ENCODE measurements around the gene SPINK9. TPM values are rescaled to one million over a fixed set of nuclear protein-coding genes. Genes with fewer than 3 reads are reported as not detected.

The SPINK9 gene
- total and polyA plus RNA-seq, 2 donors = 0.33 to 13.5 TPM

GRCh38 chr5:148379340-148379739 is 44.0 kb downstream of the SPINK9 start:
- Histone ChIP-seq H3K27ac (ENCODE audit: low read depth in 1 of 2, low read length in 1 of 2) (no peak overlapping the region), H3K4me3 (ENCODE audit: low read length in 2 of 2) (no peak overlapping the region), H3K36me3 (ENCODE audit: control insufficient read depth in 2 of 2, insufficient read depth in 2 of 2, low read length in 1 of 2) (no peaks in the 10 kb centered on the region), H3K27me3 (ENCODE audit: control insufficient read depth in 2 of 2, insufficient read depth in 1 of 2, low read length in 1 of 2) (no peaks in the 10 kb centered on the region), H3K9me3 (ENCODE audit: control insufficient read depth in 2 of 2, insufficient read depth in 1 of 2, low read length in 1 of 2) (no peaks in the 10 kb centered on the region), H3K4me1 (ENCODE audit: control insufficient read depth in 2 of 2, insufficient read depth in 2 of 2, low read length in 2 of 2) (peaks cover under 1 to 2% of the 10 kb centered on the region in 2 donors)
- DNase-seq (ENCODE audit: low read depth in 6 of 9, low spot score in 9 of 9) = no peak

- Histone ChIP-seq H3K4me1 (ENCODE audit: control insufficient read depth in 2 of 2, insufficient read depth in 2 of 2, low read length in 2 of 2) (peaks cover 13 to 17% of the 10 kb centered on the region in 2 donors), H3K27me3 (ENCODE audit: control insufficient read depth in 2 of 2, insufficient read depth in 1 of 2, low read length in 1 of 2) (no peaks in the 10 kb centered on the region), H3K27ac (ENCODE audit: low read depth in 1 of 2, low read length in 1 of 2) (no peak overlapping the region), H3K9me3 (ENCODE audit: control insufficient read depth in 2 of 2, insufficient read depth in 1 of 2, low read length in 1 of 2) (no peaks in the 10 kb centered on the region), H3K4me3 (ENCODE audit: low read length in 2 of 2) (no peak overlapping the region), H3K36me3 (ENCODE audit: control insufficient read depth in 2 of 2, insufficient read depth in 2 of 2, low read length in 1 of 2) (no peaks in the 10 kb centered on the region)
- 98% methylated on average over 3 of the region's 3 CpGs for WGBS
- DNase-seq (ENCODE audit: low read depth in 6 of 9, low spot score in 9 of 9) = no peak
These were observed 46.5 kb downstream of the SPINK9 start for GRCh38 chr5:148381906-148382305.

GRCh38 chr5:148382961-148383360 is 47.6 kb downstream of the SPINK9 start:
- DNase-seq (ENCODE audit: low read depth in 6 of 9, low spot score in 9 of 9) = no peak
- Histone ChIP-seq H3K4me1 (ENCODE audit: control insufficient read depth in 2 of 2, insufficient read depth in 2 of 2, low read length in 2 of 2) (peaks cover 13 to 17% of the 10 kb centered on the region in 2 donors), H3K27me3 (ENCODE audit: control insufficient read depth in 2 of 2, insufficient read depth in 1 of 2, low read length in 1 of 2) (no peaks in the 10 kb centered on the region), H3K4me3 (ENCODE audit: low read length in 2 of 2) (peak overlapping the region; percentile 87 to 93), H3K36me3 (ENCODE audit: control insufficient read depth in 2 of 2, insufficient read depth in 2 of 2, low read length in 1 of 2) (peaks cover 0 to under 1% of the 10 kb centered on the region in 2 donors), H3K9me3 (ENCODE audit: control insufficient read depth in 2 of 2, insufficient read depth in 1 of 2, low read length in 1 of 2) (no peaks in the 10 kb centered on the region), H3K27ac (ENCODE audit: low read depth in 1 of 2, low read length in 1 of 2) (no peak overlapping the region)
- 90% methylated on average over 4 of the region's 4 CpGs for WGBS

GRCh38 chr5:148383564-148384379 is 48.4 kb downstream of the SPINK9 start, which contains the start of gene FBXO38:
Gene FBXO38 (plus strand): TSS chr5:148383958. CDS start chr5:148394777, 10,819 bp downstream.
- Histone ChIP-seq H3K4me1 (ENCODE audit: control insufficient read depth in 2 of 2, insufficient read depth in 2 of 2, low read length in 2 of 2) (peaks cover 13 to 17% of the 10 kb centered on the region in 2 donors), H3K27me3 (ENCODE audit: control insufficient read depth in 2 of 2, insufficient read depth in 1 of 2, low read length in 1 of 2) (no peaks in the 10 kb centered on the region), H3K36me3 (ENCODE audit: control insufficient read depth in 2 of 2, insufficient read depth in 2 of 2, low read length in 1 of 2) (peaks cover 0 to 6% of the 10 kb centered on the region in 2 donors), H3K27ac (ENCODE audit: low read depth in 1 of 2, low read length in 1 of 2) (peak within 1 kb of the TSS; percentile 95 to 98), H3K9me3 (ENCODE audit: control insufficient read depth in 2 of 2, insufficient read depth in 1 of 2, low read length in 1 of 2) (no peaks in the 10 kb centered on the region), H3K4me3 (ENCODE audit: low read length in 2 of 2) (peak within 1 kb of the TSS; percentile 87 to 93)
- WGBS = under 1% methylated on average over 45 of the region's 45 CpGs
- DNase-seq (ENCODE audit: low read depth in 6 of 9, low spot score in 9 of 9) = peak; percentile 96 to 100 (median 99)

DNA sequence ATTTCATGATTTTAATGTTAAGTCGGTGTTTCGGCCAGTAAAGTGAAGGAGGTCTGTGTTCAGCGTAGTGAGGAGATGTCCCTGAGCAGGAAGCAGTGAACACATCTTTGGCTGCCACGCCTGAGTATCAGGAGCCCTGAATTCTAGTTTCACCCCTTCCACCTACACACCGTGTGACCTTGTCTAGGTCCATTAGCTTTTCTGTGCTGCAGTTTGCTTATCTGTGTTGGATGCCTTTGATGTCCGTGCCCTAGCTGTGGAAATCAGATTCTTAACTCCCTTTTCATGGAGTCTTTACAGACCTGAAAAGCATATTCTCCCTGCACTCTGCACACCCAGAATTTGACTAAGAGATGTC is 49.0 kb downstream of the SPINK9 start:
- peaks cover 13 to 17% of the 10 kb centered on the region in 2 donors for H3K4me1 ChIP-seq (ENCODE audit: control insufficient read depth in 2 of 2, insufficient read depth in 2 of 2, low read length in 2 of 2)

GRCh38 chr5:148385094-148385493 is 49.7 kb downstream of the SPINK9 start:
- Histone ChIP-seq H3K36me3 (ENCODE audit: control insufficient read depth in 2 of 2, insufficient read depth in 2 of 2, low read length in 1 of 2) (peaks cover 0 to 6% of the 10 kb centered on the region in 2 donors), H3K4me3 (ENCODE audit: low read length in 2 of 2) (no peak overlapping the region), H3K9me3 (ENCODE audit: control insufficient read depth in 2 of 2, insufficient read depth in 1 of 2, low read length in 1 of 2) (no peaks in the 10 kb centered on the region), H3K27me3 (ENCODE audit: control insufficient read depth in 2 of 2, insufficient read depth in 1 of 2, low read length in 1 of 2) (no peaks in the 10 kb centered on the region), H3K4me1 (ENCODE audit: control insufficient read depth in 2 of 2, insufficient read depth in 2 of 2, low read length in 2 of 2) (peaks cover 13 to 17% of the 10 kb centered on the region in 2 donors), H3K27ac (ENCODE audit: low read depth in 1 of 2, low read length in 1 of 2) (no peak overlapping the region)
- no peak for DNase-seq (ENCODE audit: low read depth in 6 of 9, low spot score in 9 of 9)
- 99% methylated on average over 1 of the region's 1 CpG for WGBS

More for the DNA sequence above, 49.0 kb downstream of the SPINK9 start:
- peak in 3 of 9 donors; percentile 8 to 42 (median 31) for DNase-seq (ENCODE audit: low read depth in 6 of 9, low spot score in 9 of 9)
- Histone ChIP-seq H3K9me3 (ENCODE audit: control insufficient read depth in 2 of 2, insufficient read depth in 1 of 2, low read length in 1 of 2) (no peaks in the 10 kb centered on the region), H3K27ac (ENCODE audit: low read depth in 1 of 2, low read length in 1 of 2) (peak overlapping the region; percentile 95 to 98), H3K27me3 (ENCODE audit: control insufficient read depth in 2 of 2, insufficient read depth in 1 of 2, low read length in 1 of 2) (no peaks in the 10 kb centered on the region), H3K4me3 (ENCODE audit: low read length in 2 of 2) (peak overlapping the region; percentile 87 to 93), H3K36me3 (ENCODE audit: control insufficient read depth in 2 of 2, insufficient read depth in 2 of 2, low read length in 1 of 2) (peaks cover 0 to 6% of the 10 kb centered on the region in 2 donors)
- 7% methylated on average over 6 of the region's 6 CpGs for WGBS

- no peaks in the 10 kb centered on the region for H3K27me3 ChIP-seq (ENCODE audit: control insufficient read depth in 2 of 2, insufficient read depth in 1 of 2, low read length in 1 of 2)
- H3K36me3 ChIP-seq (ENCODE audit: control insufficient read depth in 2 of 2, insufficient read depth in 2 of 2, low read length in 1 of 2) = peaks cover 0 to 6% of the 10 kb centered on the region in 2 donors
- 98% methylated on average over 1 of the region's 1 CpG for WGBS
- peaks cover 13 to 17% of the 10 kb centered on the region in 2 donors for H3K4me1 ChIP-seq (ENCODE audit: control insufficient read depth in 2 of 2, insufficient read depth in 2 of 2, low read length in 2 of 2)
- H3K27ac ChIP-seq (ENCODE audit: low read depth in 1 of 2, low read length in 1 of 2) = no peak overlapping the region
- no peak overlapping the region for H3K4me3 ChIP-seq (ENCODE audit: low read length in 2 of 2)
- DNase-seq (ENCODE audit: low read depth in 6 of 9, low spot score in 9 of 9) = no peak
- H3K9me3 ChIP-seq (ENCODE audit: control insufficient read depth in 2 of 2, insufficient read depth in 1 of 2, low read length in 1 of 2) = no peaks in the 10 kb centered on the region
These were observed 50.7 kb downstream of the SPINK9 start for GRCh38 chr5:148386041-148386440.

- Histone ChIP-seq H3K27me3 (ENCODE audit: control insufficient read depth in 2 of 2, insufficient read depth in 1 of 2, low read length in 1 of 2) (no peaks in the 10 kb centered on the region), H3K27ac (ENCODE audit: low read depth in 1 of 2, low read length in 1 of 2) (no peak overlapping the region), H3K4me1 (ENCODE audit: control insufficient read depth in 2 of 2, insufficient read depth in 2 of 2, low read length in 2 of 2) (peaks cover 13 to 17% of the 10 kb centered on the region in 2 donors), H3K4me3 (ENCODE audit: low read length in 2 of 2) (no peak overlapping the region), H3K9me3 (ENCODE audit: control insufficient read depth in 2 of 2, insufficient read depth in 1 of 2, low read length in 1 of 2) (no peaks in the 10 kb centered on the region), H3K36me3 (ENCODE audit: control insufficient read depth in 2 of 2, insufficient read depth in 2 of 2, low read length in 1 of 2) (peaks cover 0 to 6% of the 10 kb centered on the region in 2 donors)
- DNase-seq (ENCODE audit: low read depth in 6 of 9, low spot score in 9 of 9) = no peak
- WGBS = 86% methylated on average over 3 of the region's 3 CpGs
These were observed 52.0 kb downstream of the SPINK9 start for GRCh38 chr5:148387325-148387724.

DNA sequence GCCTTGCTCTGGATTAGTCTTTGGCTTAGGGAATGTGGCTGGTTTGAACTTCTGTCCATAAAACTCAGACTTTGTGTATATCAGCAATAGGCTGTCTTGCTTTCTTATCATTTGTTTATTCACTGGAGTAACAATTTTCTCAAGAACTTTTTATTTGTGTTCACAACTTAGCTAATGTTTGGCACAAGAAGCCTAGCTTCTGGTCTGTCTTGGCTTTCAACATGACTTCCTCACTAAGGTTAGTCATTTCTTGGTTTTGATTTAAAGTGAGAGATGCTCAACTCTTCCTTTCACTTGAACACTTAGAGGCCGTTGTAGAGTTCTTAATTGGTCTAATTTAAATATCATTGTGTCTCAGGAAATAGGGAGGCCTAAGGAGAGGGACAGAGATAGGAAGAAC is 53.3 kb downstream of the SPINK9 start:
- H3K4me1 ChIP-seq (ENCODE audit: control insufficient read depth in 2 of 2, insufficient read depth in 2 of 2, low read length in 2 of 2) = peaks cover 13 to 17% of the 10 kb centered on the region in 2 donors
- no peak overlapping the region for H3K27ac ChIP-seq (ENCODE audit: low read depth in 1 of 2, low read length in 1 of 2)
- no peak for DNase-seq (ENCODE audit: low read depth in 6 of 9, low spot score in 9 of 9)
- H3K4me3 ChIP-seq (ENCODE audit: low read length in 2 of 2) = no peak overlapping the region
- no peaks in the 10 kb centered on the region for H3K9me3 ChIP-seq (ENCODE audit: control insufficient read depth in 2 of 2, insufficient read depth in 1 of 2, low read length in 1 of 2)
- peaks cover 0 to 6% of the 10 kb centered on the region in 2 donors for H3K36me3 ChIP-seq (ENCODE audit: control insufficient read depth in 2 of 2, insufficient read depth in 2 of 2, low read length in 1 of 2)
- no peaks in the 10 kb centered on the region for H3K27me3 ChIP-seq (ENCODE audit: control insufficient read depth in 2 of 2, insufficient read depth in 1 of 2, low read length in 1 of 2)
- 48% methylated on average over 1 of the region's 1 CpG for WGBS
